Colonic mucosa (tissue), 4 donors: Measurements from ENCODE around the gene EEFSEC. TPM values are rescaled to one million over a fixed set of nuclear protein-coding genes. Genes with fewer than 3 reads are reported as not detected.

Source experiments
- DNase-seq: peaks from one replicate; pipeline ENCODE4 v3.0.0-alpha.2; 2020
- H3K27ac ChIP-seq: fragments of 200-600 bp; one replicate; pipeline ENCODE4 v1.8.0; 2021
- H3K27me3 ChIP-seq: fragments of 200-600 bp; one replicate; pipeline ENCODE4 v1.8.0; 2021
- H3K36me3 ChIP-seq: fragments of 200-600 bp; one replicate; pipeline ENCODE4 v1.8.0; 2021
- H3K4me1 ChIP-seq: fragments of 200-600 bp; one replicate; pipeline ENCODE4 v1.8.0; 2021; ENCODE audit warnings: mild to moderate bottlenecking
- H3K4me3 ChIP-seq: fragments of 200-600 bp; one replicate; pipeline ENCODE4 v1.8.0; 2021
- H3K9ac ChIP-seq, 2 donors: one replicate each; pipeline ENCODE4 v1.7.0; 2013; ENCODE audit warnings: control low read depth in 2 of 2, low read depth in 2 of 2, low read length in 2 of 2
- H3K9me3 ChIP-seq: fragments of 200-600 bp; one replicate; pipeline ENCODE4 v1.8.0; 2021
- intact Hi-C: fragments of 100-400 bp; cut with DNase I; formaldehyde crosslinking; loops from one replicate; pipeline ENCODE4 v1.14.1; 2022
- total RNA-seq, 2 donors: library from RNA; stranded (reverse); fragmentation: NEBNext Ultra II Directional in 1 of 2; extraction: Animal tissue kit (Norgen Biotek cat#: 25700) in 1 of 2; gene quantifications; one replicate each; pipeline ENCODE4 v1.2.1, GENCODE V29; 2021
- TF ChIP-seq, protein P1 (sequence below): fragments of 200-600 bp; IDR thresholded peaks from one replicate; pipeline ENCODE4 v1.8.0; 2022; ENCODE audit warnings: antibody characterized with exemption, mild to moderate bottlenecking
- donor health status: healthy.
- donor health status: DM: no; HTN: no; CAD: no.
- donor health status: DM: no; HTN: no; CAD: no.

EEFSEC gene
- total RNA-seq, 2 donors from 2014 or later: 8.6 to 16.6 TPM

DNA sequence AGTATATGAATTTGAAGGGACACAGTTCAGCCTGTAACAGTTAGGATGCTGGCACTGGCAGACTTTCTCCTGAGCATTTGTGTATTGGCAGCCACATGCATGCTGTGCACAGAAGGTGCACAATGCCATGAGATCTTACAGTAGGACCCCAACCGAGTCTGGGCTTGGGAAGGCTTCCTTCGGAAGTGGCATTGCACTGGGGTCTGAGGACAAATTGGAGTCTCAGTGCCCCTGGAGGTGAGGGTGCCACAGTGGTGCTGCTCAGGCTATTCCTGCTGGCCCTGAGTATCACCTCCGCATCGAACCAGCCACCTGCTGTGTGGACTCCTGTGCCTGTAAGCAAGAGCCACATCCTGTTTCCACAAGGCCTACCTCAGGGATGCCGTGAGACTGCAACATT is 213.9 kb downstream of the EEFSEC start:
- Histone ChIP-seq H3K4me3 (no peak overlapping the region), H3K36me3 (no peaks in the 10 kb centered on the region), H3K27me3 (no peaks in the 10 kb centered on the region), H3K9ac (no peak overlapping the region), H3K4me1 (no peaks in the 10 kb centered on the region), H3K27ac (no peak overlapping the region), H3K9me3 (no peaks in the 10 kb centered on the region)
- no peak for DNase-seq
- TF ChIP-seq, protein P1, sequence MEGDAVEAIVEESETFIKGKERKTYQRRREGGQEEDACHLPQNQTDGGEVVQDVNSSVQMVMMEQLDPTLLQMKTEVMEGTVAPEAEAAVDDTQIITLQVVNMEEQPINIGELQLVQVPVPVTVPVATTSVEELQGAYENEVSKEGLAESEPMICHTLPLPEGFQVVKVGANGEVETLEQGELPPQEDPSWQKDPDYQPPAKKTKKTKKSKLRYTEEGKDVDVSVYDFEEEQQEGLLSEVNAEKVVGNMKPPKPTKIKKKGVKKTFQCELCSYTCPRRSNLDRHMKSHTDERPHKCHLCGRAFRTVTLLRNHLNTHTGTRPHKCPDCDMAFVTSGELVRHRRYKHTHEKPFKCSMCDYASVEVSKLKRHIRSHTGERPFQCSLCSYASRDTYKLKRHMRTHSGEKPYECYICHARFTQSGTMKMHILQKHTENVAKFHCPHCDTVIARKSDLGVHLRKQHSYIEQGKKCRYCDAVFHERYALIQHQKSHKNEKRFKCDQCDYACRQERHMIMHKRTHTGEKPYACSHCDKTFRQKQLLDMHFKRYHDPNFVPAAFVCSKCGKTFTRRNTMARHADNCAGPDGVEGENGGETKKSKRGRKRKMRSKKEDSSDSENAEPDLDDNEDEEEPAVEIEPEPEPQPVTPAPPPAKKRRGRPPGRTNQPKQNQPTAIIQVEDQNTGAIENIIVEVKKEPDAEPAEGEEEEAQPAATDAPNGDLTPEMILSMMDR: no peak
- intact Hi-C loops: no loop called here

- H3K36me3 ChIP-seq: no peaks in the 10 kb centered on the region
- intact Hi-C loops: no loop called here
- no peaks in the 10 kb centered on the region for H3K27me3 ChIP-seq
- H3K4me3 ChIP-seq: no peak overlapping the region
- DNase-seq: no peak
- no peaks in the 10 kb centered on the region for H3K9me3 ChIP-seq
- no peak overlapping the region for H3K27ac ChIP-seq
- no peak overlapping the region for H3K9ac ChIP-seq
- no peaks in the 10 kb centered on the region for H3K4me1 ChIP-seq
- TF ChIP-seq, protein P1: no peak
Measured at GRCh38 chr3:128367761-128368160, 214.5 kb downstream of the EEFSEC start.

GRCh38 chr3:128368626-128369025 is 215.3 kb downstream of the EEFSEC start:
- intact Hi-C loops: no loop called here
- H3K9ac ChIP-seq: no peak overlapping the region
- H3K36me3 ChIP-seq: no peaks in the 10 kb centered on the region
- no peaks in the 10 kb centered on the region for H3K4me1 ChIP-seq
- no peak overlapping the region for H3K27ac ChIP-seq
- TF ChIP-seq, protein P1: no peak
- no peak for DNase-seq
- H3K4me3 ChIP-seq: no peak overlapping the region
- no peaks in the 10 kb centered on the region for H3K27me3 ChIP-seq
- H3K9me3 ChIP-seq: no peaks in the 10 kb centered on the region

DNA sequence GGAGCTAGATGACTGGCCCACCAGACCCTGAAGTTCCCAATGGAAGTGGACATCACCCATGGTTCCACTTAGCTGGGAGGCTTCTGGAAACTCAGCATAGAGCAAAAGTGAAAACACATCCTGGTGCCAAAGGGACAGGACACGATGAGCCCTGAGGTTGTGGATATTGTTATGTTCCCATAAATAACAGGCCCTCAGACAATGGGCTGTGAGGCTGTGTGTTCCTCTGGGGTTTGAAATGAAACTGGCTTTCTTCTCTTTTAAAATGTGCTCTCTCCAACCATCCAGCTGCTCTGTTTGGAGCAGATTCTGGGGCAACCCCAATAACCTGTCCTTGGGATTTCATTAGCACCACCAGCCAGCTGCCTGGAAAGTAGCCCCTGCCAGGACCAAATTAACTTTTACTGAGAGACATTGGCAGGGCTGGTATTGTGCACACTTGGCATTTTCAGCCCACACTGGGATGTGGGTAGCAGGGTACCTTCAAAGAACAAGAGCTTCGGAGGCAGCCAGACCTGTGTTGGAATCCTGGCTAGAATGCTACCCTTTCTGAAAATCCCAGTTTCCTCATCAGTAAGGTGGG is 215.9 kb downstream of the EEFSEC start:
- Histone ChIP-seq H3K36me3 (no peaks in the 10 kb centered on the region), H3K9me3 (no peaks in the 10 kb centered on the region), H3K4me1 (no peaks in the 10 kb centered on the region), H3K27me3 (no peaks in the 10 kb centered on the region), H3K4me3 (no peak overlapping the region), H3K27ac (no peak overlapping the region), H3K9ac (no peak overlapping the region)
- TF ChIP-seq, protein P1: no peak
- no peak for DNase-seq
- intact Hi-C loops: no loop called here

GRCh38 chr3:128369881-128370642 is 216.8 kb downstream of the EEFSEC start:
- TF ChIP-seq, protein P1: no peak
- Histone ChIP-seq H3K27ac (no peak overlapping the region), H3K4me1 (no peaks in the 10 kb centered on the region), H3K4me3 (no peak overlapping the region), H3K9me3 (no peaks in the 10 kb centered on the region), H3K9ac (no peak overlapping the region), H3K36me3 (no peaks in the 10 kb centered on the region), H3K27me3 (no peaks in the 10 kb centered on the region)
- no peak for DNase-seq
- intact Hi-C loops: no loop called here
